ENCODE results near the gene MNX1. TPM values are rescaled to one million over a fixed set of nuclear protein-coding genes. Genes with fewer than 3 reads are reported as not detected.

MNX1 gene
- total and polyA plus RNA-seq, 2 of the 4 experiments (the other 2 are of a cell fraction) = not detected

DNA sequence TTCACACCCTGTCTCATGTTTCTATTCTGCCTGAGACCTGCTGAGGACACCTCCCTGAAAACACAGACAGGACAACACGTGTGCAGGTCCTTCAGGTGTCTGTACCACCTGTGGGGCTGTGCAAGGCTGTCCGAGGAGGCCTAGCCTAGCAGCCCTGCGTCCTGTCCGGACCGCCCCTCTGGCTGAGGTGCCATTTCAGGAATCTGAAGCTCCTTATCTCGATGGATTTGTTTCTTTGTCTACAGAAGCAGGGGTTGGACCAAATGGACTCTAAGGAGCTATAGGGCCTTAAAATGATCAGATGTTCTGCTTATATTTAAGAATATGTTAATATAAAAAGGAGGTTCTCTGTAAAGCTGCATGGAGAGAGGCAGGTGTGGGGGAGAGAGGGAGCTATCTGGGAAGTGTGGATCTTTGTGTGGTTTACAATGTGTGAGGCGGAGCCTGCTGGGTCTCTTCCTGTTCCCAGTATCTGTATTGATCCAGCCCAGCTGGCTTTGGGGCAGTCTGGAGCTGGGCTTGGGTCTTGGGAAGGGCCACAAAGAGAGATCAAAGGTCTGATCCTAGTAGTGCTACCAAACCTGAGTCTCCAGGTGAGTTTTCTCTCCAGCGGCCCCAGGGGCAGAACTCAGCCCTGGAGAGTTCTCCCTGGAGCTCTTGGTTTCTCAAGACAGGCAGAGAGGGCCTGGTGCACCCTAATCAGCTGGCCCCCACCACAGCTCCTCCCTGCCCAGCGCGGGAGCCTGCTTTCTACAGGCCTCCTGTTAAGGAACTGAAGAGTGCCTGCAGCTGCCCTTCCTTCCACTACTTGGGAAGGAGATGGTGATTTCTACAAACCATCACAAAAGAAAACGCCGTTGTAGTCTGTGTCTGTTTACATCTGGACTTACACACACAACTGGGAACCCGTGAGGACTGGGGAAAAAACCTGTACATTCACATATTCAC, 3.4 kb upstream of the MNX1 start:
- Histone ChIP-seq H4K91ac (ENCODE audit: insufficient read depth, low read depth, low read length) (no peak overlapping the region), H3K79me1 (ENCODE audit: low read depth in 1 of 2, low read length in 2 of 2) (no peaks in the 10 kb centered on the region), H3K9ac (ENCODE audit: low read depth, low read length) (no peak overlapping the region), H3K56ac (ENCODE audit: extremely low read depth, insufficient read depth, low read length) (no peak overlapping the region), H2BK120ac (ENCODE audit: low read depth, low read length) (no peak overlapping the region), H3K14ac (replicated peaks; ENCODE audit: low read depth, low read length) (no peak overlapping the region), H3K36me3 (ENCODE audit: control insufficient read depth, insufficient read depth, low read length) (no peaks in the 10 kb centered on the region), H3K9me1 (ENCODE audit: insufficient read depth, low read length) (no peaks in the 10 kb centered on the region), H3K9me3 (ENCODE audit: control insufficient read depth, insufficient read depth, low read length) (no peaks in the 10 kb centered on the region), H3K18ac (ENCODE audit: low read depth, low read length) (no peak overlapping the region), H3K27ac (ENCODE audit: insufficient read depth, low read length) (no peak overlapping the region), H2BK5ac (ENCODE audit: low read depth, low read length, poor library complexity, severe bottlenecking) (no peak overlapping the region), H3K4me3 (ENCODE audit: insufficient read depth, low read depth, low read length) (no peak overlapping the region), H4K20me1 (ENCODE audit: insufficient read depth, low read length) (no peaks in the 10 kb centered on the region; the same call in 1 of the 2 replicates), H3K4me2 (ENCODE audit: low read depth, low read length) (no peak overlapping the region), H2AFZ (replicated peaks; ENCODE audit: low read length, poor library complexity) (no peak overlapping the region), H4K8ac (ENCODE audit: low read depth in 2 of 2, low read length in 2 of 2) (no peak overlapping the region), H3K27me3 (ENCODE audit: control insufficient read depth, insufficient read depth, low read length) (peaks cover 93% of the 10 kb centered on the region), H3K4me1 (ENCODE audit: control insufficient read depth, insufficient read depth, low read length) (no peaks in the 10 kb centered on the region), H4K5ac (ENCODE audit: low read depth, low read length) (no peak overlapping the region), H2BK20ac (ENCODE audit: low read depth, low read length) (no peak overlapping the region), H2AK9ac (replicated peaks; ENCODE audit: low read depth, low read length, poor library complexity) (no peak overlapping the region), H3K4ac (ENCODE audit: low read depth, low read length) (no peak overlapping the region), H2AK5ac (ENCODE audit: low read depth, low read length) (no peak overlapping the region), H3K23ac (ENCODE audit: low read depth, low read length) (no peak overlapping the region), H2BK15ac (ENCODE audit: low read depth, low read length) (no peak overlapping the region)
- no TSS peak for BruUV-seq (replicated peaks)
- in situ Hi-C loops (cut with MboI; ENCODE audit: low sequenced_read_pairs) (no loop called here), intact Hi-C loops (cut with micrococcal nuclease) (no loop called here), dilution Hi-C loops (cut with HindIII; ENCODE audit: low sequenced_read_pairs, unreplicated experiment) (no loop called here)
- ATAC-seq (ENCODE audit: low read depth) = no peak
- WGBS, 2 experiments (ENCODE audit: extremely low coverage in 2 of 2, insufficient read length in 1 of 2) = 0% methylated on average over 3 of the region's 13 CpGs; no CpG with 5 or more reads in 1 of the 2 experiments
- DNase-seq = no peak
- ChIA-PET CTCF (no interaction called here), POLR2A (ENCODE audit: unreplicated experiment) (no interaction called here)
- TF ChIP-seq MXI1 (IDR thresholded peaks at IDR 0.05; ENCODE audit: borderline replicate concordance, low read depth, low read length) (no peak), MAFK (IDR thresholded peaks at IDR 0.05; ENCODE audit: low read depth, low read length) (no peak), RFX5 (IDR thresholded peaks at IDR 0.05; ENCODE audit: low read depth, low read length) (no peak), SMC3 (IDR thresholded peaks at IDR 0.05; ENCODE audit: low read depth, low read length) (no peak)
- TF ChIP-seq, protein P1, sequence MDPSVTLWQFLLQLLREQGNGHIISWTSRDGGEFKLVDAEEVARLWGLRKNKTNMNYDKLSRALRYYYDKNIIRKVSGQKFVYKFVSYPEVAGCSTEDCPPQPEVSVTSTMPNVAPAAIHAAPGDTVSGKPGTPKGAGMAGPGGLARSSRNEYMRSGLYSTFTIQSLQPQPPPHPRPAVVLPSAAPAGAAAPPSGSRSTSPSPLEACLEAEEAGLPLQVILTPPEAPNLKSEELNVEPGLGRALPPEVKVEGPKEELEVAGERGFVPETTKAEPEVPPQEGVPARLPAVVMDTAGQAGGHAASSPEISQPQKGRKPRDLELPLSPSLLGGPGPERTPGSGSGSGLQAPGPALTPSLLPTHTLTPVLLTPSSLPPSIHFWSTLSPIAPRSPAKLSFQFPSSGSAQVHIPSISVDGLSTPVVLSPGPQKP (IDR thresholded peaks at IDR 0.05; ENCODE audit: borderline replicate concordance, low read depth, low read length) = no peak

Measured in IMR-90 (cell line).